ENCODE results near the gene DCTN2. TPM values are rescaled to one million over a fixed set of nuclear protein-coding genes. Genes with fewer than 3 reads are reported as not detected.
"Not testable (repeated sequence)": the region's sequence is repeated elsewhere in the genome, so short reads cannot be mapped to it uniquely, and the experiment has no call there.

Gene DCTN2
- total RNA-seq, 4 donors from 2014 or later, result 164 to 199 (median 193) TPM

DNA sequence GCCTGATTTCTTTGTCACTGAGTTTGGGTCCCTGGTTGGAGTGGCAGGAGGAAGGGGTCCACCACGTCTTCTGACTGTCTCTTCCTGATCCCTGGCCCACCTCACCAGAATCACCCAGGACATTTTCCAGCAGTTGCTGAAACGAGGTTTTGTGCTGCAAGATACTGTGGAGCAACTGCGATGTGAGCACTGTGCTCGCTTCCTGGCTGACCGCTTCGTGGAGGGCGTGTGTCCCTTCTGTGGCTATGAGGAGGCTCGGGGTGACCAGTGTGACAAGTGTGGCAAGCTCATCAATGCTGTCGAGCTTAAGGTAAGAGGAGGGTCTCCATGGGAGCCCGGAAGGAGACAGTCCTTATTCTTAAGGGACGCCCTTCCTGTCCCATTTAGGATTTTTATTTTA is 46.8 kb downstream of the DCTN2 start:
- Histone ChIP-seq H3K27ac (no peak overlapping the region), H3K4me1 (no peaks in the 10 kb centered on the region), H3K36me3 (peaks cover 34 to 60% of the 10 kb centered on the region in 2 donors), H3K27me3 (no peaks in the 10 kb centered on the region), H3K9me3 (no peaks in the 10 kb centered on the region), H3K4me3 (replicated peaks in 1 of 3) (no peak overlapping the region)
- WGBS, 2 donors, result 95 to 97% methylated on average over 11 of the region's 11 CpGs
- intact Hi-C loops (cut with DNase I), result no loop called here
- DNase-seq, result no peak
- TF ChIP-seq, protein P1, sequence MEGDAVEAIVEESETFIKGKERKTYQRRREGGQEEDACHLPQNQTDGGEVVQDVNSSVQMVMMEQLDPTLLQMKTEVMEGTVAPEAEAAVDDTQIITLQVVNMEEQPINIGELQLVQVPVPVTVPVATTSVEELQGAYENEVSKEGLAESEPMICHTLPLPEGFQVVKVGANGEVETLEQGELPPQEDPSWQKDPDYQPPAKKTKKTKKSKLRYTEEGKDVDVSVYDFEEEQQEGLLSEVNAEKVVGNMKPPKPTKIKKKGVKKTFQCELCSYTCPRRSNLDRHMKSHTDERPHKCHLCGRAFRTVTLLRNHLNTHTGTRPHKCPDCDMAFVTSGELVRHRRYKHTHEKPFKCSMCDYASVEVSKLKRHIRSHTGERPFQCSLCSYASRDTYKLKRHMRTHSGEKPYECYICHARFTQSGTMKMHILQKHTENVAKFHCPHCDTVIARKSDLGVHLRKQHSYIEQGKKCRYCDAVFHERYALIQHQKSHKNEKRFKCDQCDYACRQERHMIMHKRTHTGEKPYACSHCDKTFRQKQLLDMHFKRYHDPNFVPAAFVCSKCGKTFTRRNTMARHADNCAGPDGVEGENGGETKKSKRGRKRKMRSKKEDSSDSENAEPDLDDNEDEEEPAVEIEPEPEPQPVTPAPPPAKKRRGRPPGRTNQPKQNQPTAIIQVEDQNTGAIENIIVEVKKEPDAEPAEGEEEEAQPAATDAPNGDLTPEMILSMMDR (IDR thresholded peaks at IDR 0.05), result no peak
- no peak for TF ChIP-seq POLR2A (IDR thresholded peaks at IDR 0.05)

DNA sequence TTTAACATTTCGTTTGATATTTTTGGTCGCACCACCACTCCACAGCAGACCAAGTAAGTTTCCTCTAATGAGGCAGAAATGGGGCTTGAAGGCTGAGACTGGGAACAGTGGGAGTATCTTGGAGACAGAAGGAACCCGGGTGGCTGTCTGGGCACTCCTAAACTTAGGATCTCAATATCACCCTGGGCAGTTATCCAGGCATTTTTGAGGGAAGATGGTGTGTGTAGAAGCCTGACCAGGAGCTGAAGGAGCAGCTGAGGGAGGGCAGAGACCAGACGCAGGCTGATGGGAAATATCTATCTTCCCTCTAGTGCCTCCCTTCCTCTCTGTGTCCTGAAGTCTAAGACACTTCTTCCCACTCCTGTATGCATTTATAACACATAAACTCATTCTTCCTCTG is 48.4 kb downstream of the DCTN2 start:
- intact Hi-C loops (cut with DNase I), result no loop called here
- H3K4me3 ChIP-seq (replicated peaks in 1 of 3), result no peak overlapping the region
- no peak for DNase-seq
- H3K27me3 ChIP-seq, result no peaks in the 10 kb centered on the region
- TF ChIP-seq, protein P1 (IDR thresholded peaks at IDR 0.05), result no peak
- TF ChIP-seq POLR2A (IDR thresholded peaks at IDR 0.05), result no peak
- H3K36me3 ChIP-seq, result peaks cover 23 to 48% of the 10 kb centered on the region in 2 donors
- WGBS, 2 donors, result 95% methylated on average over 4 of the region's 4 CpGs
- no peaks in the 10 kb centered on the region for H3K9me3 ChIP-seq
- H3K27ac ChIP-seq, result no peak overlapping the region
- no peaks in the 10 kb centered on the region for H3K4me1 ChIP-seq

DNA sequence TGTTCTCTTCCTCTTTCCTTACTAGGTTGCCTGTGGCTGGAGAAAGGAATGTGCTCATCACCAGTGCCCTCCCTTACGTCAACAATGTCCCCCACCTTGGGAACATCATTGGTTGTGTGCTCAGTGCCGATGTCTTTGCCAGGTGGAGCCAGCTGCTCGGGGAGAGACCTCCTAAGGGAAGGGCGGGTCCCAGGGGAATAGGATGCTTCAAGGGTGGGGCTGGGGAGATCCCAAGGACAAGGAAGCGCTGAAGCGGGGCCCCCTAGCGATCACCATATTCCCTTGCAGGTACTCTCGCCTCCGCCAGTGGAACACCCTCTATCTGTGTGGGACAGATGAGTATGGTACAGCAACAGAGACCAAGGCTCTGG is 48.9 kb downstream of the DCTN2 start:
- Histone ChIP-seq H3K27ac (no peak overlapping the region), H3K9me3 (no peaks in the 10 kb centered on the region), H3K4me3 (replicated peaks in 1 of 3) (no peak overlapping the region), H3K27me3 (no peaks in the 10 kb centered on the region), H3K4me1 (no peaks in the 10 kb centered on the region), H3K36me3 (peaks cover 23 to 44% of the 10 kb centered on the region in 2 donors)
- no peak for DNase-seq
- no peak for TF ChIP-seq POLR2A (IDR thresholded peaks at IDR 0.05)
- TF ChIP-seq, protein P1 (IDR thresholded peaks at IDR 0.05), result no peak
- intact Hi-C loops (cut with DNase I), result no loop called here
- 94% methylated on average over 9 of the region's 9 CpGs for WGBS, 2 donors

DNA sequence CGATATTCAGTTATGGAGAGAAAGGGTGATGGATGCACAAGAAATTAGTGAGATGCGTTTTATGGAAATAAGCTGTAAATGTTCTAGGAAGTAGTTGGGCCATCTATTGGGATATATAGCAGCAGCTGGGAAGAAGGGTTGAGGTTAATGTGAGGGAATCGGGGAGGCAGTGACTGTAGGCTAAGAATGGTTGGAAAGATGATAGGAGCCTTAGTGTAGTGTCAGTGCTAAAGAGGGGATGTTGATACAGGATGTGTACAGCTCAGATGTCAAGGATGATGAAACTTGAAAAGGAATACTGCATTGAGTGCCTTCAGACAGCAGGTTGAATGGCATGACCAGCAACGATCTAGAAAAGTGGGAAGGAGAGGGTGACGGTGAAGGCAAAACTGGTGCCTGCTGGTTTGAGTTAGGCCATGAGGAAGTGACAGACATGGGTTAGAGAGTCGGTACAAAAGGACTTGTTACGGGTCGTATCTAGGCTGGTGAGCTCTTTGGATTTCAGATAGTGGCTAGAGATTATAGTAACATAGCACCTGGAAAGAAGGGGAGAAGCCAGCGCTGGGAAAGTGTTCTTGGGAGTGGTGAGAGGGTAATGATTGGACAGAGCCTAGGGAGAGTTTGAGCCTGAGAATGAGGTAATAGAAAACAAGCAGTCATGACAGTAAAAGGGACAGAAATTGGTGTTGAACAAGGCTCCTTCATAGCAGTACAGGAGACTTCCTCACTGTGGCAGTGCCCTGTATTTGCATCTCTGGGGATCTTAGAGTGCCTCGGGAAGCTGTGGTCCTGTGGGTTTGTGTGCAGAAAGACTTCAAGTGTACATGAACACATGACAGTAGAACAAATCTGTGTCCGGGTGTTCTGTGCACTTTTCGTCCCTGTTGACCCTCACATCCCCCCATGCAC is 49.5 kb downstream of the DCTN2 start:
- no peaks in the 10 kb centered on the region for H3K27me3 ChIP-seq
- no peak for DNase-seq
- WGBS, 2 donors, result 95% methylated on average over 12 of the region's 12 CpGs
- H3K9me3 ChIP-seq, result no peaks in the 10 kb centered on the region
- H3K4me1 ChIP-seq, result no peaks in the 10 kb centered on the region
- no peak for TF ChIP-seq POLR2A (IDR thresholded peaks at IDR 0.05)
- TF ChIP-seq, protein P1 (IDR thresholded peaks at IDR 0.05), result no peak
- H3K4me3 ChIP-seq (replicated peaks in 1 of 3), result no peak overlapping the region
- peaks cover 23 to 38% of the 10 kb centered on the region in 2 donors for H3K36me3 ChIP-seq
- H3K27ac ChIP-seq, result no peak overlapping the region
- intact Hi-C loops (cut with DNase I), result no loop called here

DNA sequence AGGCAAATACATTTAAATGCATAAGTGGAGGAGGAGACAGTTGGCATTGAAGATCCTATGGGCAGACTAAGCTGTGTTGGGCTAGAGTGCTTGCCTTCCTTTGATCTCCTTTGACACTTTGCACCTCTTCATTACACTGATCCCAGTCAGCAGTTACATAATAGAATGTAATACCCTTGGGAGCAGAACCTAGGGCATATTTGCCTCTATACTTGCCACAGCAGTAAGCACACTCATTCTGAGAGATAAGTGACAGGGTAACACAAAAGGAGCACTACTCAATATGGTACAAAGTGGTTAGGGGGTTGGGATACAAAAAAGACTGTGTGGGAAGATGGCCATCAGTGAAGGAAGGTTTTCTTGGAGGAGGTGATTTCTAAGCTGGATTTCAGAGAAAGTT is 50.2 kb downstream of the DCTN2 start:
- no peak for TF ChIP-seq POLR2A (IDR thresholded peaks at IDR 0.05)
- TF ChIP-seq, protein P1 (IDR thresholded peaks at IDR 0.05), result no peak
- Histone ChIP-seq H3K9me3 (no peaks in the 10 kb centered on the region), H3K4me1 (no peaks in the 10 kb centered on the region), H3K27ac (no peak overlapping the region), H3K27me3 (no peaks in the 10 kb centered on the region), H3K36me3 (peaks cover 24 to 34% of the 10 kb centered on the region in 2 donors), H3K4me3 (replicated peaks in 1 of 3) (no peak overlapping the region)
- DNase-seq, result no peak
- intact Hi-C loops (cut with DNase I), result no loop called here

DNA sequence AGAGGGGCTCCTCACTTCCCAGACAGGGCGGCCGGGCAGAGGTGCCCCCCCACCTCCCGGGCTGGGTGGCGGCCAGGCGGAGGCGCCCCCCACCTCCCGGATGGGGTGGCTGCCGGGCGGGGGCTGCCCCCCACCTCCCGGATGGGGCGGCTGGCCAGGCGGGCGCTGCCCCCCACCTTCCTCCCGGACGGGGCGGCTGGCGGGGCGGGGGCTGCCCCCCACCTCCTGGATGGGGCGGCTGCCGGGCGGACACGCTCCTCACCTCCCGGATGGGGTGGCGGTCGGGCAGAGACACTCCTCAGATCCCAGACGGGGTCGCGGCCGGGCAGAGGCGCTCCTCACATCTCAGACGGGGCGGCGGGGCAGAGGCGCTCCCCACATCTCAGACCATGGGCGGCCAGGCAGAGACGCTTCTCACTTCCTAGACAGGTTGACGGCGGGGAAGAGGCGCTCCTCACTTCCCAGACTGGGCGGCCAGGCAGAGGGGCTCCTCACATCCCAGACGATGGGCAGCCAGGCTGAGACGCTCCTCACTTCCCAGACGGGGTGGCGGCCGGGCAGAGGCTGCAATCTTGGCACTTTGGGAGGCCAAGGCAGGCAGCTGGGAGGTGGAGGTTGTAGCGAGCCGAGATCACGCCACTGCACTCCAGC is 51.8 kb downstream of the DCTN2 start:
- H3K27ac ChIP-seq; H3K9me3 ChIP-seq; H3K4me1 ChIP-seq; DNase-seq; H3K4me3 ChIP-seq (replicated peaks in 1 of 3); H3K27me3 ChIP-seq; intact Hi-C loops (cut with DNase I): not testable (repeated sequence)
- peaks cover 23 to 36% of the 10 kb centered on the region in 2 donors for H3K36me3 ChIP-seq
- 95 to 97% methylated on average over 19 to 28 of the region's 48 CpGs for WGBS, 2 donors

Measured in thyroid gland (tissue), 4 donors.